ENCODE data around the gene PPIP5K2. TPM values are rescaled to one million over a fixed set of nuclear protein-coding genes. Genes with fewer than 3 reads are reported as not detected.
"Not testable (repeated sequence)": the region's sequence is repeated elsewhere in the genome, so short reads cannot be mapped to it uniquely, and the experiment has no call there.

Gene PPIP5K2
- total and polyA plus RNA-seq, 9 donors, result 23.8 to 45.3 (median 37.5) TPM

DNA sequence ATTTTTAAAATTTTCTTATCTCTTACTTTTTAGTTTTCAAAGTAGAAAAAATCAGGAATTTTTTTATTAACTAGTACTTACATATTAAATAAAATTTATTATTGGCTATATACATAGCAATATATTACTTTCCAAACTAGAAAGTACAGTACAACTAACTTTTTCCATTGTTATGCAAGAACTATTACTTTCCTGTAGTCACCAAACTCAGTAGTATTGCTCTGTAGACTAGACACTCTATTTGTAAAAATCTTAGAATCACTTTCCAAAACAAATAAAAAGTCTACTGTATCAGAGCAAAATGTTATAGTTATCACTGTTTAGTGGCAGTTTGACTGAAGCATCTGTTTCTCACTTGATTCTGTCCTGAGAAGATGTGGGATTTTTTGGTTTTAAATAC, 83.1 kb downstream of the PPIP5K2 start:
- H3K4me3 ChIP-seq (ENCODE audit: low read length), result no peak overlapping the region
- no peak overlapping the region for H3K27ac ChIP-seq (ENCODE audit: low read length)
- H3K36me3 ChIP-seq (ENCODE audit: control insufficient read depth, insufficient read depth, low read length), result peaks cover 15% of the 10 kb centered on the region
- H3K4me1 ChIP-seq (ENCODE audit: control insufficient read depth, insufficient read depth, low read length), result no peaks in the 10 kb centered on the region
- H3K9me3 ChIP-seq (replicated peaks; ENCODE audit: control insufficient read depth, low read depth, low read length), result no peaks in the 10 kb centered on the region
- DNase-seq, result no peak
- H3K27me3 ChIP-seq (ENCODE audit: control insufficient read depth, insufficient read depth, low read length), result no peaks in the 10 kb centered on the region

DNA sequence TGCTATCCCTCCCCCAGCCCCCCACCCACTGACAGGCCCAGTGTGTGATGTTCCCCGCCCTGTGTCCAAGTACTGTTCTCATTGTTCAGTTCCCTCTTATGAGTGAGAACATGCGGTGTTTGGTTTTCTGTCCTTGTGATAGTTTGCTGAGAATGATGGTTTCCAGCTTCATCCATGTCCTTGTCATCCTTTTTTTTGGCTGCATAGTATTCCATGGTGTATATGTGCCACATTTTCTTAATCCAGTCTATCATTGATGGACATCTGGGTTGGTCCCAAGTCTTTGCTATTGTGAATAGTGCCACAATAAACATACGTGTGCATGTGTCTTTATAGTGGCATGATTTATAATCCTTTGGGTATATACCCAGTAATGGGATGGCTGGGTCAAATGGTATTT, 84.9 kb downstream of the PPIP5K2 start:
- not testable (repeated sequence) for H3K27me3 ChIP-seq (ENCODE audit: control insufficient read depth, insufficient read depth, low read length); DNase-seq; H3K27ac ChIP-seq (ENCODE audit: low read length); H3K4me3 ChIP-seq (ENCODE audit: low read length); H3K9me3 ChIP-seq (replicated peaks; ENCODE audit: control insufficient read depth, low read depth, low read length); H3K4me1 ChIP-seq (ENCODE audit: control insufficient read depth, insufficient read depth, low read length)
- no CpG with 5 or more reads among the region's 3 CpGs for whole genome bisulfite sequencing (ENCODE audit: insufficient coverage)
- peaks cover 15% of the 10 kb centered on the region for H3K36me3 ChIP-seq (ENCODE audit: control insufficient read depth, insufficient read depth, low read length)

GRCh38 chr5:103205991-103206700, 86.0 kb downstream of the PPIP5K2 start:
- WGBS (ENCODE audit: insufficient coverage), result no CpG with 5 or more reads among the region's 3 CpGs

DNA sequence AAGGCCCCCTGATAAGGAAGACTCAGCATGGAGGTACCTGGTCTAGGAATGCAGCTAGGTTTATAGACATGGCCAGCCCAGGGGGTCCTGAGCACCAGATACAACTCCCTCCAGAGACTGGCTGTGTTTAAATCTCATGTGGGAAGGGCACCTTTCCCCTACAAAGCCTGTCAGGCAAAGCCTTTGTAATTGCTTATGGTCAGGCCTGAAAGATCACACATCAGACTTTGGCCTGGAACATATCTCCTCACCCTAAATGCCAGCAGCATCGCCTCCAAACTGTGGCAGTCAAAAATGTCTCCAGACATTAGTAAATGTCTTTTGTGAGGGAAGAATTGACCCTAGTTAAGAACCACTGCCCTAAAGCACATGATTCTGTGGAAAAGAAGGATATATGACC, 86.9 kb downstream of the PPIP5K2 start:
- Histone ChIP-seq H3K27me3 (ENCODE audit: control insufficient read depth, insufficient read depth, low read length) (no peaks in the 10 kb centered on the region), H3K4me3 (ENCODE audit: low read length) (no peak overlapping the region), H3K27ac (ENCODE audit: low read length) (no peak overlapping the region), H3K36me3 (ENCODE audit: control insufficient read depth, insufficient read depth, low read length) (peaks cover 15% of the 10 kb centered on the region), H3K4me1 (ENCODE audit: control insufficient read depth, insufficient read depth, low read length) (no peaks in the 10 kb centered on the region), H3K9me3 (replicated peaks; ENCODE audit: control insufficient read depth, low read depth, low read length) (no peaks in the 10 kb centered on the region)
- WGBS (ENCODE audit: insufficient coverage), result no CpG with 5 or more reads among the region's 1 CpG
- no peak for DNase-seq

More at GRCh38 chr5:103205991-103206700, 86.0 kb downstream of the PPIP5K2 start:
- Histone ChIP-seq H3K4me1 (ENCODE audit: control insufficient read depth, insufficient read depth, low read length) (no peaks in the 10 kb centered on the region), H3K9me3 (replicated peaks; ENCODE audit: control insufficient read depth, low read depth, low read length) (no peaks in the 10 kb centered on the region), H3K27ac (ENCODE audit: low read length) (no peak overlapping the region), H3K4me3 (ENCODE audit: low read length) (no peak overlapping the region), H3K27me3 (ENCODE audit: control insufficient read depth, insufficient read depth, low read length) (no peaks in the 10 kb centered on the region), H3K36me3 (ENCODE audit: control insufficient read depth, insufficient read depth, low read length) (peaks cover 15% of the 10 kb centered on the region)
- no peak for DNase-seq

GRCh38 chr5:103207653-103208052, 87.6 kb downstream of the PPIP5K2 start:
- H3K27ac ChIP-seq (ENCODE audit: low read length), result no peak overlapping the region
- peaks cover 15% of the 10 kb centered on the region for H3K36me3 ChIP-seq (ENCODE audit: control insufficient read depth, insufficient read depth, low read length)
- DNase-seq, result no peak
- no peaks in the 10 kb centered on the region for H3K27me3 ChIP-seq (ENCODE audit: control insufficient read depth, insufficient read depth, low read length)
- no peaks in the 10 kb centered on the region for H3K4me1 ChIP-seq (ENCODE audit: control insufficient read depth, insufficient read depth, low read length)
- H3K4me3 ChIP-seq (ENCODE audit: low read length), result no peak overlapping the region
- no peaks in the 10 kb centered on the region for H3K9me3 ChIP-seq (replicated peaks; ENCODE audit: control insufficient read depth, low read depth, low read length)

GRCh38 chr5:103208460-103208859, 88.4 kb downstream of the PPIP5K2 start:
- Histone ChIP-seq H3K4me3 (ENCODE audit: low read length) (no peak overlapping the region), H3K36me3 (ENCODE audit: control insufficient read depth, insufficient read depth, low read length) (peaks cover 14% of the 10 kb centered on the region), H3K27me3 (ENCODE audit: control insufficient read depth, insufficient read depth, low read length) (no peaks in the 10 kb centered on the region), H3K4me1 (ENCODE audit: control insufficient read depth, insufficient read depth, low read length) (no peaks in the 10 kb centered on the region), H3K9me3 (replicated peaks; ENCODE audit: control insufficient read depth, low read depth, low read length) (no peaks in the 10 kb centered on the region), H3K27ac (ENCODE audit: low read length) (no peak overlapping the region)
- no peak for DNase-seq
- WGBS (ENCODE audit: insufficient coverage), result no CpG with 5 or more reads among the region's 2 CpGs

DNA sequence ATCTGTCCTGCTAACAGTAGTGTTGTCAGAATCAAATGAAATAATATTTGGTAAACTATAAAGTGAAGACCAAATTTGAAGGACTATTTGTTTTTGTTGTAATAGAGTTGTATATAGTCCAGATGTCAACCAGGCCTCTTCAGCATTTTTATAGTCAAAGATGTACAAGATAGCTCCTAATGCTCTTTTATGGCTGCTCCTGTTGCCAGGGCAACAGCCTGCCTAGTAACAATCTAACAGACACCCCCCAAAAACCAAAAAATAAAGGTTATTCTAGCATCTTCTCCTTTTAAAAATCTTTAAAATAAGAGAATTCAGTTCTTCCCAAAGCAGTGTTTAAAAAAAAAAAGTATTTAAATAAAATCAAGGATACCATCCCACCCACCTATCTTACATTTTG, 89.0 kb downstream of the PPIP5K2 start:
- Histone ChIP-seq H3K9me3 (replicated peaks; ENCODE audit: control insufficient read depth, low read depth, low read length) (no peaks in the 10 kb centered on the region), H3K4me1 (ENCODE audit: control insufficient read depth, insufficient read depth, low read length) (no peaks in the 10 kb centered on the region)
- DNase-seq, result no peak

DNA sequence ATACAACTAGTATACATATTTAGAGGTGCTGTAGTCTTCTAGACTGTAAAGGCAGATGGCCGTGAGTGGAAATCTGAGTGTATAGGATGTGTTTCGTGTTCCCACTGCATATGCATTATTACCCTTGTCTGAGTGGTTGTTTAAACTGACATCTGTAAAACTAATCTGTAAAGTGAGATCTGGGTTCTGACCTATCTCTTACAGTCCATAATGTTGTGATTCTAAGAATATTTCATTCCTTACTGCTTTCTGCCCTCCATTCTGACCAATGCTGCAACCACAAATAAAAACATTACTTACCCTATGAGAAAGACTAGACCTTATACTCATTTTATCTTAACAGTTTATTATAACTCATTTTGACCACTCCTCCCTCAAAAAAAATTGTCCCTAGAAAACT, 90.9 kb downstream of the PPIP5K2 start:
- Histone ChIP-seq H3K9me3 (replicated peaks; ENCODE audit: control insufficient read depth, low read depth, low read length) (no peaks in the 10 kb centered on the region), H3K36me3 (ENCODE audit: control insufficient read depth, insufficient read depth, low read length) (peaks cover 8% of the 10 kb centered on the region), H3K4me3 (ENCODE audit: low read length) (no peak overlapping the region), H3K27ac (ENCODE audit: low read length) (no peak overlapping the region), H3K27me3 (ENCODE audit: control insufficient read depth, insufficient read depth, low read length) (no peaks in the 10 kb centered on the region), H3K4me1 (ENCODE audit: control insufficient read depth, insufficient read depth, low read length) (no peaks in the 10 kb centered on the region)
- DNase-seq, result no peak
- WGBS (ENCODE audit: insufficient coverage), result no CpG with 5 or more reads among the region's 2 CpGs

More for the DNA sequence above, 89.0 kb downstream of the PPIP5K2 start:
- H3K36me3 ChIP-seq (ENCODE audit: control insufficient read depth, insufficient read depth, low read length), result peaks cover 12% of the 10 kb centered on the region
- H3K4me3 ChIP-seq (ENCODE audit: low read length), result no peak overlapping the region
- no peaks in the 10 kb centered on the region for H3K27me3 ChIP-seq (ENCODE audit: control insufficient read depth, insufficient read depth, low read length)
- H3K27ac ChIP-seq (ENCODE audit: low read length), result no peak overlapping the region

GRCh38 chr5:103211576-103212561, 91.8 kb downstream of the PPIP5K2 start:
- Histone ChIP-seq H3K36me3 (ENCODE audit: control insufficient read depth, insufficient read depth, low read length) (peaks cover 3% of the 10 kb centered on the region), H3K9me3 (replicated peaks; ENCODE audit: control insufficient read depth, low read depth, low read length) (no peaks in the 10 kb centered on the region), H3K4me1 (ENCODE audit: control insufficient read depth, insufficient read depth, low read length) (no peaks in the 10 kb centered on the region), H3K27me3 (ENCODE audit: control insufficient read depth, insufficient read depth, low read length) (no peaks in the 10 kb centered on the region), H3K4me3 (ENCODE audit: low read length) (no peak overlapping the region), H3K27ac (ENCODE audit: low read length) (no peak overlapping the region)
- no peak for DNase-seq
- 83% methylated on average over 1 of the region's 2 CpGs for WGBS (ENCODE audit: insufficient coverage)

GRCh38 chr5:103216137-103216536, 96.0 kb downstream of the PPIP5K2 start:
- Histone ChIP-seq H3K4me1 (ENCODE audit: control insufficient read depth, insufficient read depth, low read length) (no peaks in the 10 kb centered on the region), H3K9me3 (replicated peaks; ENCODE audit: control insufficient read depth, low read depth, low read length) (no peaks in the 10 kb centered on the region), H3K36me3 (ENCODE audit: control insufficient read depth, insufficient read depth, low read length) (no peaks in the 10 kb centered on the region), H3K4me3 (ENCODE audit: low read length) (no peak overlapping the region), H3K27ac (ENCODE audit: low read length) (no peak overlapping the region), H3K27me3 (ENCODE audit: control insufficient read depth, insufficient read depth, low read length) (no peaks in the 10 kb centered on the region)
- no peak for DNase-seq
- no CpG with 5 or more reads among the region's 2 CpGs for WGBS (ENCODE audit: insufficient coverage)

All from muscle of leg (tissue), 11 donors.